GM21390 (cell line): ENCODE measurements around the gene C4BPA.

ENCODE experiments used
- ATAC-seq: cut with Tn5 transposase; IDR thresholded peaks from one replicate; pipeline ENCODE4 v1.9.1; 2021; ENCODE audit not compliant: unreplicated experiment

C4BPA gene

GRCh38 chr1:207112616-207113296, 8.7 kb downstream of the C4BPA start:
- ATAC-seq: no peak

GRCh38 chr1:207115269-207115668, 11.2 kb downstream of the C4BPA start:
- no peak for ATAC-seq

- ATAC-seq: no peak
Measured at GRCh38 chr1:207124389-207124788, 20.4 kb downstream of the C4BPA start.

- no peak for ATAC-seq
Measured at GRCh38 chr1:207128336-207128921, 24.4 kb downstream of the C4BPA start.

GRCh38 chr1:207129053-207129452, 25.0 kb downstream of the C4BPA start:
- ATAC-seq: no peak

GRCh38 chr1:207130252-207131036, 26.4 kb downstream of the C4BPA start:
- ATAC-seq: no peak

GRCh38 chr1:207131163-207131562, 27.1 kb downstream of the C4BPA start:
- ATAC-seq: no peak

- no peak for ATAC-seq
Measured at GRCh38 chr1:207134581-207134980, 30.5 kb downstream of the C4BPA start.

GRCh38 chr1:207139616-207140015, 35.6 kb downstream of the C4BPA start:
- ATAC-seq: no peak

GRCh38 chr1:207140536-207140935, 36.5 kb downstream of the C4BPA start:
- no peak for ATAC-seq

GRCh38 chr1:207145401-207146058, 41.5 kb downstream of the C4BPA start:
- no peak for ATAC-seq

GRCh38 chr1:207151920-207152319, 47.9 kb downstream of the C4BPA start:
- ATAC-seq: no peak

- no peak for ATAC-seq
Measured at GRCh38 chr1:207152792-207153468, 48.9 kb downstream of the C4BPA start.

GRCh38 chr1:207155028-207155427, 51.0 kb downstream of the C4BPA start:
- no peak for ATAC-seq

GRCh38 chr1:207156095-207156494, 52.1 kb downstream of the C4BPA start:
- no peak for ATAC-seq

GRCh38 chr1:207156826-207157225, 52.8 kb downstream of the C4BPA start:
- no peak for ATAC-seq

GRCh38 chr1:207164086-207164485, 60.1 kb downstream of the C4BPA start:
- ATAC-seq: no peak

- no peak for ATAC-seq
Measured at GRCh38 chr1:207172321-207172720, 68.3 kb downstream of the C4BPA start.

GRCh38 chr1:207172885-207173284, 68.9 kb downstream of the C4BPA start:
- no peak for ATAC-seq

- ATAC-seq: no peak
Measured at GRCh38 chr1:207173396-207173795, 69.4 kb downstream of the C4BPA start.

- no peak for ATAC-seq
Measured at GRCh38 chr1:207174913-207175312, 70.9 kb downstream of the C4BPA start.
